H1 (cell line): ENCODE results near the gene SYMPK. TPM values are rescaled to one million over a fixed set of nuclear protein-coding genes. Genes with fewer than 3 reads are reported as not detected.

Experiments used
- ASH2L ChIP-seq: fragments of 200-600, 300-600 bp; sonication (generic); IDR thresholded peaks from one replicate; pipeline ENCODE4 v1.7.1; 2017; ENCODE audit warnings: low read length
- CBX5 ChIP-seq: fragments of 300-800, 300-1000 bp; sonication (generic); IDR thresholded peaks from 2 replicates; pipeline ENCODE4 v1.7.1; 2016; ENCODE audit warnings: antibody characterized with exemption, low read length, low read depth
- EGR1 ChIP-seq: IDR thresholded peaks from 2 replicates; pipeline ENCODE4 v1.6.1; 2011; ENCODE audit warnings: low read depth, low read length, borderline replicate concordance
- HDAC2 ChIP-seq, 2 experiments: fragments of 300-600 bp in 1 of 2; sonication (generic) in 1 of 2; IDR thresholded peaks; 2 replicates each; pipeline ENCODE4 v1.6.1; 2011 to 2012; ENCODE audit warnings: low read depth in 2 of 2, low read length in 2 of 2, mild to moderate bottlenecking in 2 of 2, moderate library complexity in 2 of 2, borderline replicate concordance in 1 of 2, inconsistent platforms in 1 of 2
- KDM1A ChIP-seq: fragments of 200-600, 300-600 bp; sonication (generic); IDR thresholded peaks from 2 replicates; pipeline ENCODE4 v1.7.1; 2016; ENCODE audit warnings: mild to moderate bottlenecking, low read length, borderline replicate concordance
- NANOG ChIP-seq: IDR thresholded peaks from 2 replicates; pipeline ENCODE4 v1.6.1; 2011; ENCODE audit warnings: low read length, low read depth, mild to moderate bottlenecking, inconsistent platforms; ENCODE audit not compliant: insufficient read depth, poor library complexity, severe bottlenecking
- RNF2 ChIP-seq: fragments of 200-900, 300-1000 bp; sonication (generic); IDR thresholded peaks from 2 replicates; pipeline ENCODE4 v1.7.1; 2016; ENCODE audit warnings: borderline replicate concordance, low read depth, mild to moderate bottlenecking, antibody characterized with exemption, low read length; ENCODE audit not compliant: poor library complexity, severe bottlenecking; ENCODE audit errors: missing control alignments
- SAP30 ChIP-seq: fragments of 300-600 bp; sonication (generic); IDR thresholded peaks from 2 replicates; pipeline ENCODE4 v1.7.1; 2012; ENCODE audit warnings: low read length, moderate library complexity, mild to moderate bottlenecking, inconsistent platforms; ENCODE audit not compliant: insufficient read depth, insufficient replicate concordance
- TBP ChIP-seq: IDR thresholded peaks from 2 replicates; pipeline ENCODE4 v1.6.1; 2011; ENCODE audit warnings: low read depth, low read length, improper control_type of control experiment
- polyA plus RNA-seq, 7 experiments: library from polyadenylated mRNA; depleted of rRNA in 3 of 7; stranded (reverse) in 5 of 7; unstranded in 2 of 7; fragments of >200 nt in 5 of 7; fragments of 200-250 nt in 2 of 7; gene quantifications; 1 replicate in 5 of 7; 2 replicates in 1 of 7; 4 replicates in 1 of 7; pipeline versions ENCODE4 v1.2.1 to v1.2.3, GENCODE V29; 2011 to 2013; ENCODE audit warnings: missing spikeins in 2 of 7, mixed read lengths in 2 of 7
- total RNA-seq: library from RNA; stranded (reverse); fragmentation: NEBNext Ultra II Directional; extraction: Animal tissue kit (Norgen Biotek cat#: 25700); gene quantifications from 2 replicates; pipeline ENCODE4 v1.2.1, GENCODE V29; 2021

SYMPK gene
- total and polyA plus RNA-seq, 2 of the 8 experiments (the other 6 are each of a cell fraction or from before 2014, with no cell fraction given), result 93.6 to 99.5 TPM

GRCh38 chr19:45766869-45767346 is 96.0 kb downstream of the SYMPK start (continued):
- TF ChIP-seq KDM1A, result no peak
- TF ChIP-seq TBP, result no peak
- no peak for TF ChIP-seq ASH2L
- no peak for TF ChIP-seq SAP30
- no peak for TF ChIP-seq EGR1
- no peak for TF ChIP-seq CBX5
- TF ChIP-seq HDAC2 (IDR thresholded peaks at IDR 0.05; ENCODE audit: borderline replicate concordance in 1 of 2, low read depth in 2 of 2, low read length in 2 of 2), result no peak
- no peak for TF ChIP-seq NANOG
- TF ChIP-seq RNF2, result no peak
- TF ChIP-seq, all 59 proteins: peak for 0
